ENCODE results near the gene SLC7A14. TPM values are rescaled to one million over a fixed set of nuclear protein-coding genes. Genes with fewer than 3 reads are reported as not detected.

SLC7A14 gene
- total RNA-seq, 1 experiment from 2014 or later, result not detected

DNA sequence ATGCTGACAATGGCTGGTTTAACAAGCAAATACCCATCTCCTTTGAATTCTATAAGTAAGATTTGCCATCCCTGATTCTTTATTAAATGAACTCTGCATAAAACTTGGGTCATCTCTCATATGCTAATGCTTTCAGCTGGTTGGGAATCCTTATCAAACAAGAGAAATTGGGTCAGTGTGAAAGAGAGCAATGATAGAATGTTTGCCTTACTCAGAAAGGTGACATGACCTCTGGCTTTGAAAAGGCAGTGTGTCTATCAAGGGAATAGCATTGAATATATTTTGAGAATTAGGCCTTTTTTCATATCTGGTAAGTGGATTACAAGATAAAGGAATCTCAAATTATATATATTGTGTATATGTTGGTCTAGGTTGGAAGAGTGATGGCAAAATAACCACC is 8.7 kb upstream of the SLC7A14 start:
- Mint-ChIP-seq H3K9me3 (ENCODE audit: unreplicated experiment) (no peaks in the 10 kb centered on the region), H3K27ac (ENCODE audit: low read depth, unreplicated experiment) (no peak overlapping the region), H3K36me3 (ENCODE audit: insufficient read depth, unreplicated experiment) (no peaks in the 10 kb centered on the region), H3K4me3 (ENCODE audit: unreplicated experiment) (no peak overlapping the region), H3K27me3 (ENCODE audit: insufficient read depth, unreplicated experiment) (peaks cover 12% of the 10 kb centered on the region), H3K4me1 (ENCODE audit: insufficient read depth, unreplicated experiment) (no peaks in the 10 kb centered on the region)
- no peak for DNase-seq (ENCODE audit: unreplicated experiment)
- BruUV-seq (replicated peaks), result no TSS peak
- intact Hi-C loops (cut with micrococcal nuclease), result no loop called here
- CTCF ChIA-PET, result no interaction called here
- POLR2A ChIA-PET, result no interaction called here
- TF ChIP-seq, protein P1, sequence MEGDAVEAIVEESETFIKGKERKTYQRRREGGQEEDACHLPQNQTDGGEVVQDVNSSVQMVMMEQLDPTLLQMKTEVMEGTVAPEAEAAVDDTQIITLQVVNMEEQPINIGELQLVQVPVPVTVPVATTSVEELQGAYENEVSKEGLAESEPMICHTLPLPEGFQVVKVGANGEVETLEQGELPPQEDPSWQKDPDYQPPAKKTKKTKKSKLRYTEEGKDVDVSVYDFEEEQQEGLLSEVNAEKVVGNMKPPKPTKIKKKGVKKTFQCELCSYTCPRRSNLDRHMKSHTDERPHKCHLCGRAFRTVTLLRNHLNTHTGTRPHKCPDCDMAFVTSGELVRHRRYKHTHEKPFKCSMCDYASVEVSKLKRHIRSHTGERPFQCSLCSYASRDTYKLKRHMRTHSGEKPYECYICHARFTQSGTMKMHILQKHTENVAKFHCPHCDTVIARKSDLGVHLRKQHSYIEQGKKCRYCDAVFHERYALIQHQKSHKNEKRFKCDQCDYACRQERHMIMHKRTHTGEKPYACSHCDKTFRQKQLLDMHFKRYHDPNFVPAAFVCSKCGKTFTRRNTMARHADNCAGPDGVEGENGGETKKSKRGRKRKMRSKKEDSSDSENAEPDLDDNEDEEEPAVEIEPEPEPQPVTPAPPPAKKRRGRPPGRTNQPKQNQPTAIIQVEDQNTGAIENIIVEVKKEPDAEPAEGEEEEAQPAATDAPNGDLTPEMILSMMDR (IDR thresholded peaks at IDR 0.05; ENCODE audit: unreplicated experiment), result no peak

DNA sequence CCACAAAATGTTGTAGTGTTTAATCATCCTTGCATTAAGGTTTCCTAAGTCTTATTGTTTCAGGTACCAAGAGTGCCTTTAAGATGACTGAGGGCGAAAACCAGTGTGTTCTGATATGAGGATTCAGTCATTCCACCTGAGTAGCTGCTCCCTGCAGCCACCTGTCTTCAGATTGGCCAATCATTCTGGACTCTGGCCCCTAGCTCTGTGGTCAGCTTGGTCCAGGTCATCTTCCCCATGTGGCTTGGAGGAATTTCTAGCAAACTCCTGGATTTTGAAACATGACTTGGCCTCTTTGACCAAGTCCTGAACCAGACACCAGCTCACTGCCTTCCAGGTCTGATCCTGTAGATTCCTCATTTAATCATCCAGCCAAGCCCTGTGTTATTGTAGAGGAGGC is 7.8 kb upstream of the SLC7A14 start:
- DNase-seq (ENCODE audit: unreplicated experiment), result no peak
- Mint-ChIP-seq H3K27me3 (ENCODE audit: insufficient read depth, unreplicated experiment) (peaks cover 21% of the 10 kb centered on the region), H3K4me1 (ENCODE audit: insufficient read depth, unreplicated experiment) (no peaks in the 10 kb centered on the region), H3K9me3 (ENCODE audit: unreplicated experiment) (no peaks in the 10 kb centered on the region), H3K27ac (ENCODE audit: low read depth, unreplicated experiment) (no peak overlapping the region), H3K4me3 (ENCODE audit: unreplicated experiment) (no peak overlapping the region), H3K36me3 (ENCODE audit: insufficient read depth, unreplicated experiment) (no peaks in the 10 kb centered on the region)
- intact Hi-C loops (cut with micrococcal nuclease), result no loop called here
- POLR2A ChIA-PET, result interaction anchor here (0.6 kb wide), 1 partner anchor 218 kb away, joined by 3 read pairs; no protein-coding TSS in a partner anchor
- TF ChIP-seq, protein P1 (IDR thresholded peaks at IDR 0.05; ENCODE audit: unreplicated experiment), result no peak
- BruUV-seq (replicated peaks), result no TSS peak
- CTCF ChIA-PET, result interaction anchor here (1.1 kb wide), 1 partner anchor 219 kb away, joined by 4 read pairs; no protein-coding TSS in a partner anchor

DNA sequence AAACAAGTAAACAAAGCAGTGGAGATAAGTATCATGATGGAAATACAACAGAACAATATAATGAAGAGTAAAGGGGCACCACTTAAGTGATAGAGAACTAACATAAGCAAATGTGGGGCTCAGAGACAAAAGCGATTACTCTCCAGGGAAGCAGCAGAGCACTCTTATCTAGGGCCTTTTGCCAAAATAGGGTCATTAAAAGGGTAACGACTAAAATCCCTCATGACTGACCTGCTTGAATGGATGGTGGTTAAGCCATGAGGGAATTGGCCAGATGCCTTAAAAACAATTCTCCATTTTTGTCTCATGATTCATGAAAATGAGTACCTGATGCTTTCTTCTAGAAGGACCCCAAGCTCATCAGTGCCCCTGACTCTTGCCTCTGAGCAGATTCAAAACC is 3.2 kb upstream of the SLC7A14 start:
- Mint-ChIP-seq H3K4me3 (ENCODE audit: unreplicated experiment) (no peak overlapping the region), H3K27ac (ENCODE audit: low read depth, unreplicated experiment) (no peak overlapping the region), H3K27me3 (ENCODE audit: insufficient read depth, unreplicated experiment) (peaks cover 39% of the 10 kb centered on the region), H3K4me1 (ENCODE audit: insufficient read depth, unreplicated experiment) (no peaks in the 10 kb centered on the region), H3K9me3 (ENCODE audit: unreplicated experiment) (no peaks in the 10 kb centered on the region), H3K36me3 (ENCODE audit: insufficient read depth, unreplicated experiment) (no peaks in the 10 kb centered on the region)
- DNase-seq (ENCODE audit: unreplicated experiment), result no peak
- intact Hi-C loops (cut with micrococcal nuclease), result no loop called here
- BruUV-seq (replicated peaks), result no TSS peak
- ChIA-PET CTCF (no interaction called here), POLR2A (no interaction called here)
- TF ChIP-seq, protein P1 (IDR thresholded peaks at IDR 0.05; ENCODE audit: unreplicated experiment), result no peak

DNA sequence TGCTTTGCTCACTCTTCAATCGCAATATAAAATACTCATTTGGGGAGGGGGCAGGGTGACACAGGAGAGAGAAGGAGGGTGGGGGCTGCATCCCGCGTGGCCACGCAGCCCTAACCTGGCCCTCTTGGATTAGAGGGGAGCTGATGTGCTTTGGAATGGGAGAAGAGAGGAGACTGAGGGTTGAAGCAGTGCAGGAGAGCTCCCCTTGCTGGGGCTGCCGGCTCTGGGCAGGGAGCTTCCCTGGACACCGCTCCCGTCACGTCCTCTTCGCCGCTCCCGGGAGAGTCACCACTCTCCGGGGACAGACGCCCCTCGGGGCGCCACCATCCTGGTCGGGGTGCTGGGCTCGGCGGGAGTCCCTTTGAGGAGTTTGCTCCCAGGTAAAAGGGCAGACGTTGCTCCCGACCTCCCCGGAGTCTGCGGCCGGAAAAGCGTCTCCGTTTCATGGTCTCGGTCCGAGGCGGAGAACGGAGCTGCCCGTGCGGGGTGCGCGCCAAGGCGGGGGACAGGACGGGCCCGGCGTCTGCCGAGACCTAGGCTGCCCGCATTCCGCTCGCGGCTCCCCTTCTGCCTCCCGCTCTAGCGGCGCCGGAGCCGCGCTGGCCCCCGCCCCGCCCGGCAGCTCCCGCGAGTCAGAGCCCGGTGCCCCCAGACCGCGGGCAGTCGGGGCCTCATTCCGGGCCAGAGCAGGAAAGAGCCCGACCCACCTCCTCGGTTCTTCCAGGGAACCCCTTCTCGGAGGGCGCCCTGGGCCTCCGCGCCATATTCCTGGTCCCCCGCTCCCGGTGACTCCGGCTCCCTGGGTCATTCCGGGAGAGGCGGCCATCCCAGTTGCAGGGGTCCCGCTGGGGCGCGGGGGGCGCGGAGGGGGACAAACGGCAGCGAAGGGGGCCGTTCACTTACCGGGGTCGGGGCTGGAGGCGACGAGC is 603 bp downstream of the SLC7A14 start:
- ChIA-PET CTCF (interaction anchor here (0.6 kb wide), 1 partner anchor 85 kb away, joined by 4 read pairs; no protein-coding TSS in a partner anchor), POLR2A (interaction anchor here (0.6 to 1.2 kb wide), 2 partner anchors 9 to 11 kb away, joined by 4 read pairs; no protein-coding TSS in a partner anchor)
- Mint-ChIP-seq H3K4me3 (ENCODE audit: unreplicated experiment) (no peak overlapping the region), H3K4me1 (ENCODE audit: insufficient read depth, unreplicated experiment) (no peaks in the 10 kb centered on the region), H3K27ac (ENCODE audit: low read depth, unreplicated experiment) (no peak overlapping the region), H3K36me3 (ENCODE audit: insufficient read depth, unreplicated experiment) (no peaks in the 10 kb centered on the region), H3K9me3 (ENCODE audit: unreplicated experiment) (no peaks in the 10 kb centered on the region), H3K27me3 (ENCODE audit: insufficient read depth, unreplicated experiment) (peaks cover 57% of the 10 kb centered on the region)
- TF ChIP-seq, protein P1 (IDR thresholded peaks at IDR 0.05; ENCODE audit: unreplicated experiment), result no peak
- intact Hi-C loops (cut with micrococcal nuclease), result no loop called here
- DNase-seq (ENCODE audit: unreplicated experiment), result no peak
- no TSS peak for BruUV-seq (replicated peaks)
